Glomerular endothelial cell (primary cell): ENCODE measurements around the gene SUSD4. TPM values are rescaled to one million over a fixed set of nuclear protein-coding genes. Genes with fewer than 3 reads are reported as not detected.

ENCODE experiments used
- DNase-seq: peaks from one replicate; pipeline ENCODE4 v3.0.0-alpha.2; 2011; ENCODE audit warnings: low read depth, low spot score; ENCODE audit errors: extremely low read depth
- total RNA-seq: library from RNA; depleted of rRNA; stranded (reverse); fragments of >200 nt; gene quantifications from 2 replicates; pipeline ENCODE4 v1.2.3, GENCODE V29; 2015

The SUSD4 gene
- total RNA-seq, 1 donor from 2014 or later: not detected

DNA sequence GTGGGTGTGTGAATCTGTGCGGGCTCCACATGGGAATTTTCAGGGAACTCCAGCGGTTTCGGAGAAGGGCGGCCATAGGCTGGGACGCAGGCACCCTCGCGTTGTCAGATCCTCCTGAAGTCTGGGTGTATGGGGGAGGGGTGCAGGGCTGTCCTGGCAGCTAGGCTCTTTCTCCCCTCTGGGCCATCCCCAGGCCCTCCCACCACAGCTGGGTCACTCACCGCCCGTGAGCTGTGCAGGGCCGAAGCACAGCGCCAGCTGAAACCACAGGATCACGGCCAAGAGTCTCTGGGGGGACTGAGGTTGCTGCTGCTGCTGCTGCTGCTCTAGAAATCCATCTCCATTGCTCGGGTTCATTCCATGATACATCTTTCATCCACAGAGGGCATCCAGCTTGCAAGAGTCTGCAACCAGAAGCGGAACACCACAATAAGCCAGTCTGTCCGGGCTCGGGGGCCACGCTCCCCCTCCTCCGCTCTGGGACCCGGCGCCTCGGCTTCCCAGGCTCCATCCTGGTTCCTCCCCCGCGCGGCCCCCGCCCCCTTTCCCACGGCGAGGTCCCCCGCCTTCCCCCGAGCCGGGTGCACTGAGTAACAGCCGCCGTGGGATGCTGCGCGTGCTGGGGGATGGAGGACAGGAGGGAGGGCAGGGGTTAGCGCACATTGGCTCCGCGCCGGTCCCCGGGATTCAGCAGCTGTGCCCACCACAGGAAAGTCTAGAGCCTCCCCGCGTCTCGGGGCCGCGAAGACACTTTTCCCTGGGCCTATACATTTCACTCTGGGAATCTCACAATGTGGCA is 720 bp downstream of the SUSD4 start:
- no peak for DNase-seq

- no peak for DNase-seq
Measured at GRCh38 chr1:223358826-223359225, 5.2 kb downstream of the SUSD4 start.

GRCh38 chr1:223355699-223356098 is 8.3 kb downstream of the SUSD4 start:
- no peak for DNase-seq

GRCh38 chr1:223353939-223354338 is 10.0 kb downstream of the SUSD4 start:
- DNase-seq: no peak

GRCh38 chr1:223352944-223353343 is 11.0 kb downstream of the SUSD4 start:
- no peak for DNase-seq

DNA sequence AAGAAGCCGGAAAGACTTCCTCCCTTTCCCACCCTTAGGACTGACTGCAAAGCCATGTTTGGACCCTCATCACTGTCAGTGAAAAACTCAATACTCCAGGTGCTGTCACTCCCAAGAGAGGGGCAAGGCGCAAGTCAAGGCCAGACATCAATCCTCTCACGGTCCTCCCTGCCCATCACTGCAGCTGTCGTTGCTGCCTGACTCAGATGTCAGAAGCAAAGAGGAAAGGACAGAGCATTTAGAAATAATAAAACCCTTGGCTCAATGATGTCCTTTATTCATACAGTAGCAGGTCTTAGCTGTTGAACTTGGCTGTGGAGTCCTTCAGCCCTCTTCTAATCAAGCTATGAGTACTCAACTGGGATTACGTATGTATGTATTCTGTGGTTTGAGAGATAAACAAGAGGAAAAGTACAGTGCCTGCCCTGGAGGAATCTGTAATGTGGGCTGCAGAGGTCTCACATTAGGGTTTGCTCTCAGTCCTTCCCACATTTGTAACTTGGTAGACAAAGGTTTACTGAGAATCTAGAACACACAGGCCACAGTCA is 13.5 kb downstream of the SUSD4 start:
- no peak for DNase-seq

GRCh38 chr1:223349241-223349640 is 14.7 kb downstream of the SUSD4 start:
- DNase-seq: no peak

DNA sequence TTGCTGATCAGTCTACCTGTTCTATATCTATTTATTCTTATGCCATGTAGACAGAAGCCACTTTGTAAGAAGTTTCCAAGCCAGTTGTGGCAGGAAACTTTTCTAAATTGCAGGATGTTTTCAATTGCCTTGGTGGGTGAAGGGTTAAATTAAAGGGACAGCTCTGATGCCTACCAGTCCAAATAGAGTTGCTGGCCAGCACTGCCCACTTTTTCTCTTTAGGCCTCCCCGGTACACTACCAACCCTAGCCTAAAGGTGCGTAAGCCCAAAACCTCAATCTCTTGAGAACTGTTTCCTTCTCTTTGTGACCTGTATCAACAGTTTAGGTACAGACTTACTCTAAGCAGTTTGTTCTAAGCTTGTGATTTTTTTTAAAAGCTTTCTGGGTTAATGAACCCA is 15.5 kb downstream of the SUSD4 start:
- DNase-seq: no peak

GRCh38 chr1:223347583-223347982 is 16.4 kb downstream of the SUSD4 start:
- DNase-seq: no peak

DNA sequence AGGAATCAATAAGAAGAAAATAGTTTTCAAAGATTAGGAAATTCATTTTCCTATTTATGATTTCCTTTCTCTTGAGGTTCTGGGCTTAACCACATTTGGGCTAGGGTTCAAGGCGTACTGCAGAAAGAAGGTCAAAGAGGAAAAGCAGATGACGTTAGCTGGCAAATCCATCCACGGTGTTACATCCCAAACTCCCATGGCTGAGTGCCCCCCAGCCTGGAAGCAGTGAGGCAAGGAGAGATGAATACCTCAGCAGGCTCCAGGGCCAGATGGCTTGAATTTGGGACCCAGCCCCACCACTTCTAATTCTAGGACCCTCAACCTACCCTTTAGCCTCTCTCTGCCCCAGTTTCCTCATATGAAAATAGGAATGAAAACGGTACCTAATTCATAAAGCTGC is 17.7 kb downstream of the SUSD4 start:
- no peak for DNase-seq

- no peak for DNase-seq
Measured at GRCh38 chr1:223345720-223346119, 18.3 kb downstream of the SUSD4 start.

- DNase-seq: no peak
Measured at GRCh38 chr1:223344491-223344890, 19.5 kb downstream of the SUSD4 start.

DNA sequence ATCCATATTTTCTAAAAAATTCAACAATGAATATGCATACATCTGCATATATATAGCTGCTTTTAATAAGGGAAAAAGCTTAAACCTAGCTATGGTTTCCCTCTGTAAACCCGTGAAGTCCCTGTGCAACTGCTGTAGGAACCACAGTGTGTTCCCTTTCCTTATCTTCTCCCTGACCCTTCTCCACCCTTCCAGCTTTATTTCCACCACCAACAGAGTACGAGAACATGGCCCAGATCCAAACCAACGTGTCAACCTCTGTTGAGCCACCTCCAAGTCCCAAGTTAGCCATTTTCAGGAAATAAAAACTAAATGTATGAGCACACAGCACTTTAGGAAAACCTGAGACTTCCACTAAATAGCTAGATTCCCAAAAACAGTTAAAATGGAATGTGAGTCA is 20.3 kb downstream of the SUSD4 start:
- no peak for DNase-seq

- no peak for DNase-seq
Measured at GRCh38 chr1:223341121-223341520, 22.9 kb downstream of the SUSD4 start.

- no peak for DNase-seq
Measured at GRCh38 chr1:223340637-223341036, 23.3 kb downstream of the SUSD4 start.

DNA sequence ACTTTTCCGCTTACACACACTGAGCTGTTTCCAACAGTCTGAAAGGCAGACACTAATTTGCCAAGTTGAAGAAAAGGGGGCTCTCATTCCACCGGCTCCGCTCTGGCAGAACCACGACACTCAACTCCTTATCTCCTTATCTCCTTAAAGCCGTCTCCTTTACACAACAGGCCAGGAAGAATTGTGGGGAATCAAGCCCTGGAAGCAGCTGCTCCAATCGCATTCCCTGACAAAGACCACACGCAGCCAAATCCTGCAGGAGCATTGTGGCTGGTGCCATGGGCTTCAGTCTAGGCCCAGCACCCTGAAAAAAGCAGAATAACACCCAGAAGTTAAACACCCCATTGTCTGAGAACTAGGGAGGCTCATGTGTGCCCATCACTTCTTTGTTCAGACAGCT is 24.1 kb downstream of the SUSD4 start:
- DNase-seq: no peak

DNA sequence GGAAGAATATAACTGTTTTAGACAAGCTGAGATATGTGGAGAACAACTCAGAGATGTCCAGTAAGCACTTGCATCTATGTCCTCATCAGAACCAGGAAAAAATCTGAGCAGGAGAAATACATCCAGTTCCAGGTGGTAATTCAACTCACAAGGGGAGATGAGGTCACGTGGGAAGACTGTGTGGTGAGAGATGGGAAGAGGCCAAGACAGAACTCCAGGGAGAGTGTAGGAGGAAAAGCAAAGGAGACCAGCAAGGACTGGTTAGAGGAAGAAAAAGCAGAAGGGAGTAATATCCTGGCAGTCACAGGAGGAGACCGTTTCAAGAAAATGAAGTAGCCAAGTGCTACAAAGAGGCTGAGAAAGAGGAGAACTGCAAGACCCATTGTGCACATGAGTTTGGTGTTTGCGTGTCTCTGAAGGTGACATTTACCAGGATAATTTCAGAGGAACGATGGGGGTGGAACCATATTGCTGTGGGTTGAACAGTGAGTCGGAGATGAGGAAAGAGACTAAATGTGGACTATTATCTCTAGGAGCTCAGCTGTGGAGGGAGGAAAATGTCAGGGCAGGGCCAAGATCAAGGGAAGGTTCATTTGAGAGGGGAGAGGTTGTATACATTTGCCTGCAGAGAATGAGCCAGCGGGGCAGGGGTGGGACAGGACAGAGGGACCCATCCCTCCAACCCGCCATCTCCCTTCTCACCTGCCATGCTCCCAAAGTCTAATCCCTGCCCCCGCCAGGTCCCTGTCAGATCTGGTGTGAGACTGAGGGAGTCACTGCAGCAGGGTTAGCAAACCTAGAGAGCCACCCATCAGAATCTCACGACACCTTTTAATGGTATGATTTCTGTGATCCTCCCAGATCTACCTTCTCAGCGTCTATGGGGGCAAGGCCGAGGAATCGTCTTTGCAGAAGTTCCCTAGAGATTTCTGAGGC is 24.9 kb downstream of the SUSD4 start:
- DNase-seq: no peak

DNA sequence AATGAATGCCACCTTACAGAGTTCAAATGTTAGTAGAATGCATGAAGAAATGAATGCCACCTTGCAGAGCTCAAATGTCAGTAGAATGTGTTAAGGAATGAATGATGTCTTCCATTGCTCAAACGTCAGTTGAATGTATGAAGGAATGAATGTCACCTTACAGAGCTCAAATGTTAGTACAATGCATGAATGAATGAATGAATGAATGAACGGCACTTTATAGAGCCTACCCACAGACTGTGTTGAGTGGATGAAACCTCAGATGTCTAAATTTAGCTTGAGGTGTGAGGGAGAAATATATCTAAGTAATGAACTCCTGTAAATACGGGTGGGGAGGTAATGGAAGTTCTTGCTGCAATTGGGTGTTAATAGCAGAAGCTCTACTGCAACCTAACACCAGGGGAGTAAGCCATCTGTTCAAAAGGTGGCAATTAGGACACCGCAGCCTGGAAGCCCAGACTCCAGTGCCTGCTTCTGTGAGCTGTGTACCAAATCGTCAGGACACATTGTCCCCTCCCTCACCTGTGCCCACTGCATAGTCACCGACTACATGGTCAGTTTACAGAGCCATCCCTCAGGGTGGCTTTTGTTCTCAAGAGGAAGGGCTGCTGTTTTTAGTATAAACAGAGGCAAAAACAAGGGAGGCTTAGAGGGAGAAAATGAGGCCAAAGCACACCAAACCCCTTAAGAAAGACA is 26.7 kb downstream of the SUSD4 start:
- no peak for DNase-seq

DNA sequence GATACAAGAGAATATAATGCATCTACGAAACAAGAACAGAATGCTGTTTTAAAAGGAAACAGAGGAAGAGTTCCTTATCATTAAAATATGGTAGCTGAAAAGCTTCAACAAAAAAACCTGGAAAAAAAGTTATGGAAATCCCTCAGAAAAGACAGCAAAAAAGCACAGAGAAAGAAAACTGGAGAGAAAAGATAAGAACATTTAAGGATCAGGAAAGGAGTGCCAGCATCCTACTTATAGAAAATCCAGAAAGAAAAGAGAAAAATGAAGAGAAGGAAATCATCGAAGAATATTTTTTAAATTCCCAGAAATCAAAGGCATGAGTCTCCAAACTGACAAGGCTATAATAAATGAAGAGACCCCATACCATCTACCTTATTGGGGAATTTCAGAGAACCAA is 29.8 kb downstream of the SUSD4 start:
- DNase-seq: no peak

DNA sequence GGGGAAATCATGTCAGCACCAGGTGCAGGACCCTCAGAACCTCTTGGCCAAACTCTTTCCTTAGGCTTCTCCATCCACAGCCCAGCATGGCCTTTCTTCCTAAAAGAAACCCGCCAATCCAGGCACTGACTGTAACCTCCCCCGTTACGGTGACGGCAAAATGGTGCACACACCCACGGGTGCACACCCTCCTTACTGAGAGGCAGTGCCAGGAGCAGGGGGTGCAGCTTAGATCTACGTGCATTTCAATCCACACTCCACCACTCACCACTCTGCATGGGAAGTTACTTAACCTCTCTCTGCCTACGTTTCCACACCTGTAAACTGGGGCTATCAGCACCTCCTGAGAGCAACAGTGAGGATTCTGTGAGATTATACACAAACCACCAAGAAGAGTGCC is 31.0 kb downstream of the SUSD4 start:
- no peak for DNase-seq

DNA sequence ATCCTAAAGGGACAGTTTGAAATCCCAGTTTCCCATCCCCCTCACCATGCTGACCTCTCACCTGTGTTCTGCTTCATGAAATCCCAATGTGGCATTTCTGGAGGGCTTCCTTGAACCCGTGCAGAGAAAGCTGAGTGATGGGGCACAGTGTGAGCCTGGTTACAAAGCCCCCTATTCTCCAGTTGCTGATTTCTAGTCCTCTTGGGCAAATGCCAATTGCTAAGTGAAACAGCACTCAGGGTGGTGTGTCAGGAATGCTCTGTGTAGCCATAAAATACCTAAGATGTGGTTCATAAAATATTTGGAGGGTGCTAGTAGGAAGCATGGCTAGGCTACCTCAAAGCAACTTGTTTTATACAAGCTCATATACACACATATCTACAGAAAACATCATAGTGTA is 32.0 kb downstream of the SUSD4 start:
- no peak for DNase-seq
